Heart left ventricle (tissue), 16 donors: Measurements from ENCODE around the gene SLC24A4. TPM values are rescaled to one million over a fixed set of nuclear protein-coding genes. Genes with fewer than 3 reads are reported as not detected.

Source experiments
- ATAC-seq, 4 donors: fragments of 200-7000 bp; cut with Tn5 transposase; one replicate each; pipeline ENCODE4 v1.9.1; 2020 to 2022; ENCODE audit warnings: moderate library complexity in 4 of 4, mild to moderate bottlenecking in 3 of 4, moderate number of reproducible peaks in 1 of 4
- DNase-seq, 5 donors: peaks; one replicate each; pipeline ENCODE4 v3.0.0-alpha.2; 2020
- H3K27ac ChIP-seq, 12 donors: fragments of 200-600 bp; sonication (generic) in 4 of 12; one replicate each; pipeline versions ENCODE4 v1.5.0 to v1.8.0; 2016 to 2022; ENCODE audit warnings: mild to moderate bottlenecking in 2 of 12
- H3K27me3 ChIP-seq, 9 donors: fragments of 200-600 bp; sonication (generic) in 2 of 9; one replicate each; pipeline versions ENCODE4 v1.5.1 to v1.8.0; 2016 to 2022; ENCODE audit warnings: mild to moderate bottlenecking in 3 of 9
- H3K36me3 ChIP-seq, 9 donors: fragments of 200-600 bp; sonication (generic) in 2 of 9; one replicate each; pipeline versions ENCODE4 v1.5.0 to v1.8.0; 2018 to 2022; ENCODE audit warnings: mild to moderate bottlenecking in 2 of 9
- H3K4me1 ChIP-seq, 12 donors: fragments of 200-600 bp; sonication (generic) in 4 of 12; one replicate each; pipeline versions ENCODE4 v1.5.0 to v1.8.0; 2016 to 2022; ENCODE audit warnings: mild to moderate bottlenecking in 3 of 12
- H3K4me3 ChIP-seq, 12 donors: fragments of 200-600 bp; sonication (generic) in 4 of 12; one replicate each; pipeline versions ENCODE4 v1.5.0 to v1.8.0; 2017 to 2022; ENCODE audit warnings: mild to moderate bottlenecking in 9 of 12, moderate library complexity in 4 of 12
- H3K9me3 ChIP-seq, 12 donors: fragments of 200-600 bp; sonication (generic) in 4 of 12; one replicate each; pipeline versions ENCODE4 v1.5.0 to v1.8.0; 2016 to 2022; ENCODE audit warnings: mild to moderate bottlenecking in 1 of 12
- CTCF ChIP-seq, 12 donors: fragments of 200-600 bp; sonication (generic) in 4 of 12; IDR thresholded peaks; one replicate each; pipeline versions ENCODE4 v1.5.0 to v1.8.0; 2018 to 2022; ENCODE audit warnings: antibody characterized with exemption in 12 of 12, mild to moderate bottlenecking in 5 of 12
- POLR2A ChIP-seq, 2 donors: fragments of 450-650 bp; IDR thresholded peaks; one replicate each; pipeline ENCODE4 v1.6.1; 2017; ENCODE audit warnings: antibody characterized with exemption in 2 of 2, mild to moderate bottlenecking in 2 of 2, moderate library complexity in 2 of 2
- WGBS, 4 donors: extraction: QIAGEN DNeasy Blood & Tissue Kit in 2 of 4; methylation state at CpG; one replicate each; pipeline versions ENCODE4 v1.1.5 to v1.1.7; 2013 to 2018; 5-methylcytosine and 5-hydroxymethylcytosine counted together
- intact Hi-C, 10 donors: fragments of 100-400 bp; cut with DNase I; formaldehyde crosslinking; loops; one replicate each; pipeline versions ENCODE4 v1.11.1 to v1.14.2; 2022
- polyA plus RNA-seq, 2 donors: library from polyadenylated mRNA; stranded (reverse); fragments of 200-250 nt; gene quantifications; one replicate each; pipeline ENCODE4 v1.2.3, GENCODE V29; 2013
- total RNA-seq, 9 donors: library from RNA; depleted of rRNA in 2 of 9; stranded (reverse); fragments of >200 nt in 2 of 9; fragmentation: NEBNext Ultra II Directional in 3 of 9; extraction: Animal tissue kit (Norgen Biotek cat#: 25700) in 3 of 9; gene quantifications; one replicate each; pipeline versions ENCODE4 v1.1.0 to v1.2.4, GENCODE V29; 2016 to 2023
- donor health status: ischemic (EF 13 %, LVEDD 7.1; RV severe dilation, severe dysfunction).
- donor health status: healthy with polysubstance abuse.
- donor health status: DM: no; HTN: yes; CAD: no.
- donor health status: DM: no; HTN: no; CAD: no.
- donor health status: ischemic (EF 25% LVEDD 6.9; RV normal size, moderate dysfunction).
- donor health status: ischemic (EF 25% LVEDD 5.7; RV mildly dilated, moderate dysfunction).
- donor health status: healthy.
- donor health status: DM: yes; HTN: yes; CAD: no.
- donor health status: ischemic (EF 35%, LVEDD 5.7; RV mildly dilated, moderate dysfunction).
- donor health status: nonischemic (EF 11% LVEDD 7.7; RV severe dilation, severe dysfunction).
- donor health status: DM: yes; HTN: yes; CAD: no.
- donor health status: PGD.
- donor health status: ischemic (EF 29% LVEDD 5.4; RV normal size, mild dysfunction).
- donor health status: nonischemic (EF 23%, LVEDD 6.1; RV moderate dilation, normal function).

The SLC24A4 gene
- total and polyA plus RNA-seq, 11 donors, result 0.05 to 1.6 (median 0.23) TPM

GRCh38 chr14:92487513-92488133, 164.7 kb downstream of the SLC24A4 start:
- no peak overlapping the region for H3K4me3 ChIP-seq
- H3K36me3 ChIP-seq, result no peaks in the 10 kb centered on the region
- no peaks in the 10 kb centered on the region for H3K9me3 ChIP-seq
- H3K4me1 ChIP-seq, result peaks cover 0 to 43% (median 20%) of the 10 kb centered on the region in 12 donors
- TF ChIP-seq CTCF (IDR thresholded peaks at IDR 0.05) (no peak), POLR2A (IDR thresholded peaks at IDR 0.05) (no peak)
- 60 to 68% (median 61%) methylated on average over 10 of the region's 10 CpGs for WGBS, 4 donors
- peak in 1 of 5 donors; percentile 27 for DNase-seq
- peak in 3 of 4 donors; percentile 30 to 35 (median 35) for ATAC-seq
- no peaks in the 10 kb centered on the region for H3K27me3 ChIP-seq
- H3K27ac ChIP-seq, result peak overlapping the region in 7 of 12 donors; percentile 3 to 48 (median 29)
- intact Hi-C loops, result no loop called here

DNA sequence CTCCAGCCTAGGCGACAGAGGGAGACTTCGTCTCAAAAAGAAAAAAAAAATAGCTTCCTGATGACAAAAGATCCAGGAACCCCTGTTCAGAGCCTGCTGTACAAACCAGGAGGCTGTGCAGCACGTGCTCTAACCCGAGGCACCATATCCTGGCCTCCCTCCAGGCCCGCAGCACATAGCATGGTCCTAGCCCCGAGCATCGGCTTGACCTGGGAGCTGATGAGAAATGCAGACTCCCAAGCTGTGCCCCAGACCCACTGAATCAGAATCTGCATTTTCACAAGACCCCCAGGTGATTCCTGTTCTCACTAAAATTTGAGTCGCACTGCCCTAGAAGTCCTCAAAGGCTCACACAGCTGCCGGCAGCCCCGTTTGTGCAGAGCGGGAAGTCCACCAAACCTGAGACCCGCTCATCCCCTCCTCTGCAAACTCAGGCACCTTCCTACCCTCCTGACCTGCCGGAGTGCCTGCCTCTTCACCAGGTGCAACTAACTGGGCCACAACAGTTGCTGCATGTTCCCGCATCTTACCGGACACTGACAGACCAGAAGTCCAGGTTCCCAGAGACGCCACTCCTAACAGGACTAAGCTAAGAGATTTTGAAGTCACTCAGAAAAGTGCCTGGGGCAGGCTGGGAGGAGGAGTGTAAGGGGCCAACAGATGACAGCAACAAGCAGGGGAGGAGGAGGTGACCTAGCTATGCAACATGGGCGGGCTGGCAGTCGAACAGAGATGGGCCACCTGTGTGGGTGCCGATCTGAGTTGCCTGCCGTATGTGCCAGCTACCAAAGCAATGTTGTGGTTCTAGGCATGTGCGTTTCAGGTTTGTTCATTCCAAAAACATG, 166.7 kb downstream of the SLC24A4 start:
- no peak for ATAC-seq
- intact Hi-C loops, result no loop called here

DNA sequence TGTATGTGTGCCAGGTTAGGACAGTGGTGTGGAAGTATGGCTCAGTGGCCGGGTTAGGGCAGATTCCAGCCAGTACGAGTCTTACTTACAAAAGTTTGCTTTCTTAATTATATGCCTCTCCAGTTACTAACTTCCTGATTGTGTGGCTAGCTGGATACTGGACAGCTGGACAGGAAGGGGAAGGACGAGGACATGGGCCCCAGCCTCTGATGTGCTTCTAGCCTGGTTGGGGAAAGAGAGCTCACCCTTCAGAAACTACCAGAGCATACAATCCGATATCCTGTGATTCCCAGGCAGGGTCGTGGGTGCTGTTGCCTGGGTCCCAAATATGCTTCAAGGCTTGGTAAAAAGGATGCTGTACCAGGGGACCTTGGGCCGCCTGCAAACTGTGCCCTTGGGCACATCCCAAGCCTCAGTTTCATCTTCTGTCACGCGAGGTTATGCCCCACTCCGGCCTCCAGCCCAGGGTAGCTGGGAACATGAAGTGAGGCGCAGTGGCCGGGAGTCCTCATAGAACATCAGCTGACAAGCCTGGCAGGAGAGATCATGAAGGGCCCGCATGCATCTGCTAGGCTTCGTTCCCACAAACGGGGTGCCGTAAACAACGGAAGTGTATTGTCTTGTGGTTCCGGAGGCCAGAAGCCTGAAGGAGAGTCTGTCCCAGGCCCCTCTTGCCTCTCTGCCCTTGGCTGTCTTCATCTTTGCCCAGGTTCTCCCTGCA, 167.4 kb downstream of the SLC24A4 start:
- H3K9me3 ChIP-seq, result no peaks in the 10 kb centered on the region
- DNase-seq (peak in 1 of 5 donors; percentile 21), ATAC-seq (peak in 3 of 4 donors; percentile 32 to 56 (median 40))
- peaks cover 0 to 61% (median 20%) of the 10 kb centered on the region in 12 donors for H3K4me1 ChIP-seq
- 65 to 79% (median 68%) methylated on average over 17 of the region's 17 CpGs for WGBS, 4 donors
- H3K4me3 ChIP-seq, result no peak overlapping the region
- intact Hi-C loops, result no loop called here
- H3K27me3 ChIP-seq, result no peaks in the 10 kb centered on the region
- H3K27ac ChIP-seq, result peak overlapping the region in 9 of 12 donors; percentile 13 to 60 (median 43)
- TF ChIP-seq CTCF (IDR thresholded peaks at IDR 0.05) (no peak), POLR2A (IDR thresholded peaks at IDR 0.05) (no peak)
- no peaks in the 10 kb centered on the region for H3K36me3 ChIP-seq

More for the DNA sequence above, 166.7 kb downstream of the SLC24A4 start:
- peak overlapping the region in 9 of 12 donors; percentile 13 to 60 (median 43) for H3K27ac ChIP-seq
- no peaks in the 10 kb centered on the region for H3K27me3 ChIP-seq
- WGBS, 4 donors, result 78 to 83% (median 81%) methylated on average over 21 of the region's 21 CpGs
- no peak overlapping the region for H3K4me3 ChIP-seq
- no peaks in the 10 kb centered on the region for H3K9me3 ChIP-seq
- TF ChIP-seq POLR2A (IDR thresholded peaks at IDR 0.05) (no peak), CTCF (IDR thresholded peaks at IDR 0.05) (no peak)
- H3K4me1 ChIP-seq, result peaks cover 0 to 53% (median 20%) of the 10 kb centered on the region in 12 donors
- no peaks in the 10 kb centered on the region for H3K36me3 ChIP-seq
- DNase-seq, result peak in 2 of 5 donors; percentile 17 to 61
